Measurements from ENCODE around the gene KCNQ1OT1.

KCNQ1OT1 gene

DNA sequence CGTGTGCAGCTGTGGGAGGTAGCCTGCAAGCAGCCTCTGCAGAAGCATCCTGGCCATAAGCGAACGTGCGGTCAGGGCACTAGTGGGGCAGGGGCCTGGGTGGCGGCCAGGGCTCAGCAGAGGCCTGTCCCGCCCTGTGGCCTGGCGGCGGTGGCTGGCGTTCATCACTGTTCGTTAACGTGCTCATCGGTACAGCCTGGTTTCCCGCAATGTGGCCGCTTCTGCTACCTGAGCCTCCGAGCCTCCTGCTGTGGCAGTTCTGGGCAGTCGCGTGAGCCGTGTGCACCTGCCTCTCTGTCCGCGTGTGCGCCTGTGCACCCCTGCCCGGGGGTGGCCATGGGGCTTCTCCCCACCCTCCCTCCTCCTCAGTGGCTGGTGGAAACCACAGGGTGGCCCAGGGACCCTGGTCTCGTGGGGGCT lies 117.9 kb downstream of the KCNQ1OT1 start:
- no peak for DNase-seq (ENCODE audit: low read depth)

DNA sequence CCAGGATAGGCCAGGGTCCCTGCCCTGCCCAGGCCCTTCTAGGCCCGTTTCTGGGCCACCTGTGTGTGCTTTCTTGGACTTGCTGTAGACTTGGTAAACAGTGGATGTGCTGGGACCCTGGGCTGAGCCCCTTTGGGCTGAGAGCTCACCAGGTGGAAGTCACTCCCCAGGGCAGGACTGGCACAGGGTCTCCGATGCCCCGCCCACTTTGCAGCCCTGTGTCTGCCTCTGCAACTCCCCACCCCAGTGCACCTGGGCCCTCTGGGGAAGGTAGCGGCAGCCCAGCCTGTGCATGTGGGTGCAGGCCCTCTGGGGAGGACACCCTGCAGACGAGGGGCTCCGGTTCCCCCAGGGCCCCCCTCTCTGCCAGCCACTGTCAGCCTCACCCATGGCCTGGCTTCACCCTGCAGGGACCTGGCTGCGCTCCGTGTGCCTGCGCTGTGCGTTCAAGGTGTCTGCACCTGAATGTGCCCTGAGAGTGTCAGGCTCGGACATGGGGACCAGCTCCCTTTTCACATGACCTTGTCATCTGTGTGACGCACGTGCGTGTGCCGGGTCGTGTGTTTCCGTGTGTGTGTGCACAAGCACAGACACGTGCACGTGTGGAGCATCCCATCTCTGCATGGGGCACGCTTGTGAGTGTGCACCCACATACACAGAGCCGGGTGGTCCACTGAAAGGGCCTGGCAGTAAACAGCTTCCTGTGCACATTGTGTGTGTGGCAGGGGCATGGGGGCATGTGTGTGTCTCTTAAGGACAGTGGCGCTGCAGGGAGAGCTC lies 118.5 kb downstream of the KCNQ1OT1 start:
- DNase-seq (ENCODE audit: low read depth), result no peak

DNA sequence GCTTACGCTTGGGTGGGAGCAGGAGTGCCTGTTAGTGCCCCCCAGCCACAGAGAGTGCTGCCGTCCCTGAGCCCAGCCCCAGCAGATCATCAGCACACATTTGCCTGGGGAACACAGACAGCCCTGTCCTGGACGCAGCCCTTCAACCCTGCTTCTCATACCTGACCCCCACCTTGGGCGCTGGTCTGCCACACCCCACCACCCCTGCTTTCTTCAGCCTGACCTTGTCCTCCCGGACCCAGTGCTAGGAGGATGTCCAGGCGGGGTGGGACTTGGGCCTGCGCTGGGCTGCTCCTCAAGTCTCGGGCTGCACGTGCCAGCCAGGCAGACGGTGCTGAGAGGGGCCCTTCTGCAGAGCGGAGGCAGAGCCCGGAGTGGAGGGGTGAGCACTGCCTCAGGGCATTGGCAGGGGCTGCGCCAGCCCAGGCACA lies 119.2 kb downstream of the KCNQ1OT1 start:
- DNase-seq (ENCODE audit: low read depth), result no peak

DNA sequence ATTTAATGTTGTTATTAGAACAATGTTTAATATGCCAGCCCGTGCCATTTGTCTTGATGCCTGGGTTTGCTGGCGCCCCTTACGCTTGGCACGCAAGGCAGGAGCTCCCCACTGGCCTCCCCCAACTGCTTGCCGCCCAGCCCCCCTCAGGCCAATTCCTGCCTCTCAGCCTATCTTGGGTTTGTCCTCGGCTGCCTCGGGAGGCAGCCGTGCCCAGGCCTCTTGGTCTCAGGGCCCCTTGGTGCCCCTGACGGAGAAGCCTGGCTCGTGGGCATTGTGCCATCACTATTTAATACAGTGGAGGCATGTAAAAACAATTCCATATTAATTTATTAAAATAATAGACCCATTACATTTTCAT lies 119.8 kb downstream of the KCNQ1OT1 start:
- DNase-seq (ENCODE audit: low read depth), result no peak

DNA sequence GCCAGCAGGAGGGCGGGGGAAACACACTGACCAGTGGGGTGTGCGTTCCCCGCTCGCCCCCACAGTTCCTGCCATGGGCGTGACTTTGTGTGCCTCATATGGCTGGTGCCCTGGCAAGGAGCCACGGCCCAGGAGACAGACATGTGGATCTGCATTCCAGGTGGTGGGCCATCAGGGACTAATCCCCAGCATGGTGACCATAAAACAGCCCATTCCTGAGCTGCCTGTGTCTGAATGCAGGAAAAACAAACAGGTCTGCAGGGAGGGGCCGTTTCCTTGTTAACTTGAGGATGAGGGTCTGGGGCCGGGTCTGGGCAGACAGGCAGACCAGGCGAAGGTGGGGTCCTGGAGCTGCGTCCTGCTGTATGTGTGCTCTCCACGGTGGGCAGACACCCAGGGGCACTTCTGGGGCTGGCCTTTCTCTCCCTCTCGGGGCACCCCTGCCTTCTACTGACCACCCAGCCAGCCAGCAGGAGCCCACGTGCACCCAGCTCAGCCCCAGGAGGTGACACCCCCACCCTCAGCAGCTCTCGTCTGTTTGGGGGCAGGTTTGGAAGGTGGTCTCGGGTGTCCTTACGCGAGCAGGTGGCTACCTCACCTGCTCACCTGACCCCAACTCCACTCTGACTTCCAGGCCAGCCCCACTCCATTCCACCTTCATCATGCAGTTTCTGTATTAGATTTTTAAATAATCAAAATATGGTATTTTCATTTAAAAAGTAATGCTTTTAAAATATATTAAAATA lies 120.3 kb downstream of the KCNQ1OT1 start:
- no peak for DNase-seq (ENCODE audit: low read depth)

DNA sequence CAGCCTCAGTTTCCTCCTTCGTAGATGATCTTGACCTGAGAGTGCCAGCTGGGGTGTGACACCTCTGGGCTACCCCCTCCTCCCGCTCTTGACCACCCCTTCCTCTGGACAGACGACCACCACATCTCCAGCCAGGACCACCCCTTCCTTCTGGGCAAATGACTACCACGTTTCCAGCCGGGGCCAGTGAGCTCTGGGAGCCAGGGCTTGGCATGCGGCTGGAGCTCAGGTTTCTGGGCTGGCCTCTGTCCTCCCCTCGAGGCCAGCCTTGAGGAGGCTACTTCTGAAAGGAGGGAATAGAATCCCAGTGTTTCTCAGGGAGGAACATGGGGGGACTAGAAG lies 120.9 kb downstream of the KCNQ1OT1 start:
- DNase-seq (ENCODE audit: low read depth), result no peak

DNA sequence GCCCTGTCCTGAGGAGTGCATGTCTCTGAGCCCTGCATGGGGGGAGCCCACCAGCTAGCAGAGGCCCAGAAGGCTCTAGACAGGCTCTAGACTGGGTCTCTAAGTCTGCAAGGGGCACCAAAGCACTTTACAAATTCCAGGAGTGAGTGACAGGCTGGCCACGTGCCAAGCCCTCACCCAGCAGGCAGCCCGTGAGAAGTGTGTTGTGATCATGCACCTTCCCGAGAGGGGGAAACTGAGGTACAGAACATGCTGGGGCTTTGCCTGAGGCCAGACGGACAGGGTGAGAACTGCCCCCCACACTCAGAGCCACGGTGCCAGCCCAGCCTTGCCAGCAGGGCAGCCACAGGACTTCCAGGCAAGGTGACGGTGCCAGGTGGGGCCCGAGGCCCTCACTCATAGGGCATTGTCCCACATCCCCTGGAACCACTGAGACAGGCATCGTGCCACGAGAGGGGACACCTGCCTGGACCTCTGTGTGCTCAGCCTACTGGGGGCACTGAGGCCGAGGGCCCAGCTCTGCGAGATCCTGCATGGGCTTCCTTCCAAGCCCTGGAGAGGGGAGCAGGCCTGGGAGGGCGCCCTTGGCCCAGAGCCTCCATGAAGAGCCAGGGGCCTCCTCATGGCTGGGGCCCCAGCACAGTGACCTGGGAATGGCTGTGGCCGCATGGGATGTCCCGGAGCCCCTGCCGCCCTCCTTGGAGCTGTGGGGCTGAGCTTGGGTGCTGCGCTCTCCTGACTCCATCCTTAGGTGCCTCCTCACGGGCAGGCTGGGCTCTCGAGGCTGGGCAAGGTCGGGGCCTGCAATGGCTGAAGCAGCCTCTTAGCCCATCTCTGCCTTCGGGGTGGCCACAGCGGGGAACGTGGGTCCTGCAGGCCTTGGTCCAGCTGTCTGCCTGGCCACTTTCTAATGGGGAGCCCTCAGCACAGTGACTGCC lies 121.5 kb downstream of the KCNQ1OT1 start:
- DNase-seq (ENCODE audit: low read depth), result no peak

DNA sequence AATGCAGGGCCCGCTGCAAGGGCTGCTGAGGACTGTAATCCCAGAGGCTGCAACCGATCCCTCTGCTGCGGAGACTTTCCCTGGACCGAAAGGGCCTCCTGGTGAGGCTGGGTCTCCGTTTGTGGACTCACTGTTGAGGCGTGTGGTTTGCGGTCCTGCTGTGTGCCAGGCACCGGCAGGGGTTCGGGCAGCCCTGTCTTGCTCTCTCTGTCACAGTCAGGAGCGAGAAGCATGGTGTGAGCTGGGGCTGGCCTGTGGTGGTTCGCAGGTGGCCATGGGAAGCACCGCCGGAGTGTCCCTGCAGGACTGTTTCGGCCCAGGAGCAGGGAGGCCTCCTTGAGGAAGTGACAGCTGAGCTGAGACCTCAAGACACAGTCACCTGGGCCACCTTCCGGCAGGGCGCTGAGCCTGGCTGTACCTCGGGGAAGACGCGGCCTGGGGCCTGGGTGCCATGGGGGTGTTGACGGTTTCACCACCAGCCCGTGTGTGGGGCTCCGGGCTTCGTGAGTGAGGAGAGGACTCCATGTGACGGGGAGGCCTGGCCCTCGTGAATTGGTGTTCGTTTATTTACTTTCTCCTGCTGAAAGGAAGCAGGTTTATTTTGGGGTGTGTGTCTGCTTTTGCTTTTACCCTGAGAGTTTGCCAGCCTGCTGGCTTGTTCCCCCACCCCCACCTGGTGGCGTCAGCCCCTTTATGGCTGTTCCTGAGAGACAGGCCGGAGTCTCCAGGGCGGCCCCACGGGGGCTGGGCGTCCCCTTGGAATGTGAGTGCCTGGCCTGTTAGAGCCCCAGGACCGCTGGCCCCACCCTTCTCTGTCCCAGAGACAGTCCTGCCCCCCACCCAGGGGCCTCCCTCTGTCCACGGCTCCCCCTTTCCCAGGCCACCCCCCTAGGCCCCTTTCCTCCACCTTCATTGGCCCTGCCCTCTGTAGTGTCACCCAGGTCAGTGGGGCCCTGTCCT lies 122.5 kb downstream of the KCNQ1OT1 start:
- no peak for DNase-seq (ENCODE audit: low read depth)

DNA sequence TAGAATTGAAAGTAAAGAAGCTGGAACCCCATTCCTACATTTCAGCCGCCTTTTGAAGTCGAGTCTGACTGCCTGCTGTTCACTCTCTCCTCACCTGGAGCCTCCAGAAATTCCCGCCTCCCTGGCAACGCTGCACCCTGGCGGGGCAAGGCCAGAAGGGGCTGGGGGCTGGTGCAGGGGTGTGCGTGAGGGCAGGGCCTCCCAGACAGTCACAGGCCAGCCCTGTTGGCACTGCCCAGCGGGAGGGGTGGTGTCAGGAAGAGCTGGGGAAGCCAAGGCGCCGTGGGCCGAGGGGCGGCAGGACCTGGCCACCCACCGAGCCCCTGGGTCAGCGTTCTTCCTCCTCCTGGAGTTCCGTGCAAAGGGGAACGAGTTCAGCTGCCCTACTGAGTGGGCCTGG lies 123.2 kb downstream of the KCNQ1OT1 start:
- DNase-seq (ENCODE audit: low read depth), result no peak

DNA sequence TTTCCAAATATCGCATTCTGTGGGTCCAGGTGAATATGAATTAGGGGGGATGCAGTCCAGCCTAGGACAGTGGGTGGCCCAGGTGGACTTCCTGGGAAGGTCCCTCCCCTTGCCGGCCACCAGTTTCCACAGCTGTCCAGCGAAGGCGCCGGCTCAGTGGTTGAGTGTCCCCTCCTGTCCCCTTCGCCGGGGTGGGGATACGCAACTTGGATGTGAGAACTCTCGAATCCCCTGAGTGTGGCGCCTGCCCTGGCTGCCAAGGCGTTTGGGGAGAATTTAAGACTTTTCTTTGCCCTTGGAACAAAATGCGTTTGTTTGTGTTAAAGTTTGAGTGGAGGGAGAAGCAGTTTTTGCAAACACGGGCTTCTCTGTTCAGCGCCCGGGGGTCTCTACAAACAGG lies 123.7 kb downstream of the KCNQ1OT1 start:
- no peak for DNase-seq (ENCODE audit: low read depth)

DNA sequence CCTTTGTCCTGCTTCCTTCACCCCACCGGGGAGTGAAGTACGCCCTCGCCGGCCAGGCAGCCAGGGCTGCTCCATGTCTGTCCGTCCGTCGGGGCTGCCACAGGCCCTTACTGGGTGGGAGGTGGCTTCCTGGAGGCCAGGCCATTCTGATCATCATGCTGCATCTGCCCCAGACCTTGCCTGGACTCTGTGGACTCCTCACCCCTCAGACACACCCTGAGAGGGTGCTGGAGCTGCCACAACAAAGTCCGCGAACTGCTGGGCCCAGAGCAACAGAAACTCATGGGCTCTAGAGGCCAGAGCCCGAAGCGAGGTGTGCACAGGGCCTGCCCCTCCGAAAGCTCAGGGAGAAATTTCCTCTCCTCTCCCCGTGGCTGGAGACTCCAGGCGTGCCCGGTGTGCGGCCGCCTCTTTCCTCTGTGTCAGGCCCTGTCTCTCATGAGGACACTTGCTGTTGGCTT lies 124.2 kb downstream of the KCNQ1OT1 start:
- DNase-seq (ENCODE audit: low read depth), result no peak

DNA sequence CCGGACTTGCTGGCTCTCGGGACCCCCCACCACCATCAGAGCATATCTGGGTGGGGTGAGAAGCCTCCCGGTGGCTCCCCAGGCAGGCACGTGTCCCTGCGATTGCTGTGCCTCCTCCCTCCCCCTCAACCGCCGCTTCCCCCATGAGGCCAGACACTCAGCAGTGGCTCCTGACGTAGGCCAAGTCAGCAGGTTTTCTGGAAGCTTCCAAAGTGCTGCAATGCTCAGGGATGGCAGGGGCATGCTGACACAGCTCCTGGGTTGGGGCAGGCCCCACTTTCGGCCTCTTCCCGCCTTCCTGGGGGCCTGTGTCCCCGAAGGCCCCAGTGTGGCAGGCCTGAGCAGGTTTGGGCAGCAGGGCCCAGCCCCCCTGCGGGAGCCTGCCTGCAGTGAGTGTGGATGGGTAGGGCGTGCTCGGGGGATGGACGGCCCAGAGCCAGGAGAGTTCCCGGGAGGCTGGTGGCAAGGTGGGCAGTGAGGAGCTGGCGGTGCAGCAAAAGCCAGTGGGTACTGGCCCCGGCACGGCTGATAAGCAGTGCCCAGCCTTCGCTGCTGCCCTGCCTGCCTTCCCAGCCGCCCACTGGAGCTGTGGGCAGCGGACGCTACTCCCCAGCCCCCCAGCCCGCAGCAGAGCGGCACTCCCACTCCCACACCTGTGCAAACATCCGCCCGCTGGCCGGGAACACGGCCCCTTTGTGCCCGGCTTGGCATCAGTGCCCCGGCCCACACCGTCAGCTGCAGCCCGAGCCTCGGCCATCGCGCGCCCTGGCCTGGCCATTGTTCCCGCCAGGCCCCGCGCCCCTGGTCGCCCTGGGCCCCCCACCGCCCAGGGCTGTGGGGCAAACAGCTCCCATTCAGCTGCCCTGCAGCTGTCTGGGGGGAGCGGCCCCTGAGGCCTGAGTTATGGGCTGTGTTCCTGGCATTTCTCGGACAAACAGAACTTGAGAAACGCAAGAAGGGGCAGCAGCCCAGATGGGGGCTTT lies 125.0 kb downstream of the KCNQ1OT1 start:
- DNase-seq (ENCODE audit: low read depth), result no peak

DNA sequence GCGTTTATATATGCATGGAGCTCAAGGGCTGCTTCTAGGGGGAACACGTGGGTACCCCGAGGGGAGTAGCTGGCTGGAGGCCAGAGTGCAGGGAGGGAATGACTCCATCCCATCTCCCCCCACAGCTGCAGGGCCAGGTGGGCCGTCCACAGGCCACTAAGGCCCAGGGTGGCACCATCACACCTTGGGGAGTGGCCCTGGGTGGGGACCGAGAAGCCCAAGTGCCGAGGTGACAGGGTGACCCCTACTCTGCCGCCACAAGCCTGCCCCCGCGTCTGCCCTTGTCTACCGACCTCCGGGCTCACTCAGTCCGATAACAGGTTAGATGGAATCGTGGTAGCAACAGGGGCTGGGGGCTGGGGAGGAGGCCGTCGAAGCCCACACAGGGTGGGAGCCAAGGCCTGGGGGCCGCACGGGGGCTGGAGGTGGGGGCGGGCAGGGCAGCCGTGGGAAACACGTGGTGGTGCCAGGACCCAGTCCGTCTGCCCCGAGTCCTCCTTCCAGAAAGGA lies 125.7 kb downstream of the KCNQ1OT1 start:
- no peak for DNase-seq (ENCODE audit: low read depth)

DNA sequence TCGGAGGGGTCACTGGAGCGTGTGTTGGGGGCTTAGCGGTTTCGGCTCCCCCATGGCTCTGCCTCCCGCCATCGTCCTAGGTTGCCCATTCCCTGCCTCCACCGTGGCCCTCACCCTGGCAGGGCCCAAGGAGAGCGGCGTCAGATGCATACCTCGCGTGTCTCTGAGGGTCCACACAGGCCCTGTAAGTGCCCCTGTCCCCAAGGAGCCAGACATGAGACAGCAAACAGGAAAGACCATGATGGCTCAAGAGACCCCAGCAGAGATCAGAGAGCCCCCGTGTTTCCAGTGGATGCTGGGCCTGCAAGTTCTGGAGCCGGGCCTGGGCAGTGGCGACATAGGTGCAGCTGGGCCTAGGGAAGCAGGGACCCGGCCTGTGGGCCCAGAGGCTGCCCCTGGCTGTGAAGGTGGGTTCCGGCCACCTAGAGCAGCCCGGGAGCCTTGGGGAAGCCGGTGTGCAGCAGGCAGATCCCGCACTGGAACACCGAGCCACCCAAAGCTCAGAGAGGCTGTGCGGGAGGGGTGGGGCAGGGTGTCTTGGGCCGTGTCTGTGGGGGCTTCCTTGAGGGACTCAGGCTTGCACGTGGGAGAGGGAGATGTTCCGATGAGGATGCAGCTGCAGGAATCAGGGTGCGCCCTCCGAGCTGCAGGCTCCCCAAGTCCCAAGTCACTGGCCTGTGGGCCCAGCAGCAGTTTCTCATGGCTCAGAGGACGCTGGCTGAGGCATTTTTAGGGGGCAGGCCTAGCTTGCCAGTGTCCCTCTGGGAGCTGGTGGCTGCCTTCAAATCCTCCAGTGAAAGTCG lies 126.4 kb downstream of the KCNQ1OT1 start:
- DNase-seq (ENCODE audit: low read depth), result no peak

DNA sequence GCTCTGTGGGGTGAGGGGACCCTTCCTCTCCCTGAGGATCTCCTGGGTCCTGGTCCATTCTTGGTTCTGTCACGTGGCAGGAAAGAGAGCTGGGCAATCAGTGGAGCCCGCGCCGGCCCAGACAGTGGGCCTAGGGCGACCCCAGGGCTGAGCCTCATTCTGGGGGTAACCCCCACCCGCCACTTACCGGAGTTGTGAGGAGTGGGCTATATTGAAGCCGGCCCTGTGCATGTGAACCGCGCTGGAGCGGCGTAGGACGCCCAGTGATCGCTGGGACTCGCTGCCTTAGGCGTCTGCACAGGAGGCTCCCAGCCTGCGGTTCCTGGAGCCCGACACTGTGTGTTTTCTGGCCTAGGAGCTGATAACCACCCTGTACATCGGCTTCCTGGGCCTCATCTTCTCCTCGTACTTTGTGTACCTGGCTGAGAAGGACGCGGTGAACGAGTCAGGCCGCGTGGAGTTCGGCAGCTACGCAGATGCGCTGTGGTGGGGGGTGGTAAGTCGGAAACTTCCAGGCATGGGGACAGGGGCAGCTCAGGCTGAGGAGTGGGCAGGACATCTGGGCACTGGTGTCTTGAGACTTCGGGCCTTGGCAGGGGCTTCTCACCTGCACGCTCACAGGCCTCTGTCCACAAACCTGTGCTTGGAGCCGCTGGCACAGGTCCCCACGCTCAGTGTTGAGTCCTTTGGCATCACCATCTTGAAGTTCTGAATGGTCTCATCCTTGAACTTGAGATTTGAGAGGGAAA lies 127.1 kb downstream of the KCNQ1OT1 start:
- no peak for DNase-seq (ENCODE audit: low read depth)

DNA sequence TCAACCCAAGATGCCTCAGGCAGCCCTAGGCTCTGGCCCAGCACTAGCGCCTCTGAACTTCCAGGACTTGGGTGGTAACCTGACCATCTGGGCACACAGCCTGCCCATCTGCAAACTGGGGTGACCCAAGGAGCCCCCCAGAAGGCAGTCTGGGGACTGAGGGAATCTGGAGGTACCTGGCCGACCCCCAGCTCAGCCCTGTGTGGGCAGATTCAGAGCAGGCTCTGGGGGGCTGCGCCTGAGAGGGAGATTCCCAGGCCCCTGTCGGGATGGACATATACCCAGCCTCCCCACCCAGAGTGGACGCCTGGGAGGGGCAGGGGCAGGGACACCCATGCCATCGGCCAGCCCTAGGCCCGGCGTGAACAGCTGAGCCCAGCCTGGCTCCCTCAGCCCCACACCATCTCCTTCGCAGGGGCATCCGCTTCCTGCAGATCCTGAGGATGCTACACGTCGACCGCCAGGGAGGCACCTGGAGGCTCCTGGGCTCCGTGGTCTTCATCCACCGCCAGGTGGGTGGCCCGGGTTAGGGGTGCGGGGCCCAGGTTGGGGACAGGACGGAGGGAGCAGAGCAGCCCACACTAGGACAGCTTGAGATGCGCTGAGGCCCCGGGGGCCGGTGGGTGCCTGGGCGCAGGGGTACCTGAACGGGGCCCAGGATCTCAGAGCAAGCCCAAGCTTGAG lies 128.1 kb downstream of the KCNQ1OT1 start:
- DNase-seq (ENCODE audit: low read depth), result no peak

DNA sequence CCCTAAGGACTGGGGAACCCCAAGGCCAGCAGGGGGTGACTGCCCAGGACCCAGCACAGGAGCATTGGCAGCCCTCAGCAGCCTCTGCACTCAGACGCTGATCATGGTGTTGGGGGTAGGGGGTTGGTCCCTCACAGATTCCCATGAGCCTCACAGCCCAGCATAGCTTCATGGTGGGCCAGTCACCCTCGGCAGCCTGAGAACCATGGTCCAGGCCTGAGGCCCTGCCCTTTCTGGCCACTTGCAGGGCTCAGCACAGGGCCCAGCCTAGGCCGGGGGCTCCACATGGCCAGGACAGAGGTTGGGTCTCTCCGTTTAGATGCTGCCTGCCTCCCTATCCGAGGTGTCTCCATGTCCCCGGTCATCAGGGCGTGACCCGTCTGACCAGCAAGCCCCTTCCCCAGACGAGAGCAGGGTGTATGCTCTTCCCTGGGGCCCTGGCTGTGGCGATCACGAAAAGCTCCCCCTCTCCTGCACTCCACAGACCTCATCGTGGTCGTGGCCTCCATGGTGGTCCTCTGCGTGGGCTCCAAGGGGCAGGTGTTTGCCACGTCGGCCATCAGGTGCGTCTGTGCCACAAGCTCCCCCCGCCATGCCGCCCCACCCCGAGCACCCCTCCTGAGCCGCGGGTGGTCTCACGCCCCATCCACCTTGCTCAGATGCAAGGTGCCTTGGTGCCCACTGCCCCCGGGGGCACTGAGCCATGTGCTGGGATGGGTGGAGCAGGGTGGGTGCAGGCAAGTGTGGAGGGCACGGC lies 128.8 kb downstream of the KCNQ1OT1 start:
- DNase-seq (ENCODE audit: low read depth), result no peak

All from activated T-helper 1 cell treated with Interleukin-2 at 50 U/mL for 16 hours (primary cell).